ENCODE measurements around the gene RDX.

RDX gene

GRCh38 chr11:110305169-110306018, 9.0 kb upstream of the RDX start:
- no peak for TF ChIP-seq CTCF (IDR thresholded peaks at IDR 0.05; ENCODE audit: low read depth, low read length)
- H3K4me3 ChIP-seq (ENCODE audit: low read depth, low read length) = no peak overlapping the region

DNA sequence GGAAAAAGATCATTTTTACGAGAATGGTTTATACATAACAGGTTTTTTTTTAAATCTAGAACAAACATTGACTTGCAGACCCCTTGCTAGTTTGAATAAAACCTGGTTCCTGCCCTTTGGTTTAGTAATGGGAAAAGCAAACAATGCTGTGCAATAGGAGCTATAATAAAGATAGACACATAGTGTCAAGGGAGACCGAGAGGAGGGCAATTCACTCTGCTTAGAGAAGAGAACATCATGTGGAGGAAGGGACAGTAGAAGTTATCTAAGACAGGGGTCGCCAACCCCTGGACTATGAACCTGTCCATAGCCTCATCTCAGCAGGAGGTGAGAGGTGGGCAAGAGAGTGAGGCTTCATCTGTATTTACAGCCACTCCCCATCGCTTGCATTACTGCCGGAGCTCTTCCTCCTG, 7.0 kb upstream of the RDX start:
- no peak overlapping the region for H3K4me3 ChIP-seq (ENCODE audit: low read depth, low read length)
- TF ChIP-seq CTCF (IDR thresholded peaks at IDR 0.05; ENCODE audit: low read depth, low read length) = no peak

DNA sequence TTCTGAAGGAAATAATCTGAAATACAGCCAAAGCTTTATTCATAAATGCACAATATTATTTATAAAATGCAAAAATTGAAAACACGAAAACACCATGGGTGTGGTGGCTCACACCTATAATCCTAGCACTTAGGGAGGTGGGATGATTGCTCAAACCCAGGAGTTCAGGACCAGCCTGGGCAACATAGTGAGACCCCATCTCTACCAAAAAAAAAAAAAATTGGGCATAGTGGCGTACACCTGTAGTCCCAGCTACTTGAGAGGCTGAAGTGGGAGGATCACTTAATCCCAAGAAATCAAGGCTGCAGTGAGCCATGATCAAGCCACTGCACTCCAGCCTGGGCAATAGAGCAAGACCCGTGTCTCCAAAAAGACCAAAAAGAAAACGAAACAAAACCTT, 5.2 kb upstream of the RDX start:
- no peak overlapping the region for H3K4me3 ChIP-seq (ENCODE audit: low read depth, low read length)
- TF ChIP-seq CTCF (IDR thresholded peaks at IDR 0.05; ENCODE audit: low read depth, low read length) = no peak

DNA sequence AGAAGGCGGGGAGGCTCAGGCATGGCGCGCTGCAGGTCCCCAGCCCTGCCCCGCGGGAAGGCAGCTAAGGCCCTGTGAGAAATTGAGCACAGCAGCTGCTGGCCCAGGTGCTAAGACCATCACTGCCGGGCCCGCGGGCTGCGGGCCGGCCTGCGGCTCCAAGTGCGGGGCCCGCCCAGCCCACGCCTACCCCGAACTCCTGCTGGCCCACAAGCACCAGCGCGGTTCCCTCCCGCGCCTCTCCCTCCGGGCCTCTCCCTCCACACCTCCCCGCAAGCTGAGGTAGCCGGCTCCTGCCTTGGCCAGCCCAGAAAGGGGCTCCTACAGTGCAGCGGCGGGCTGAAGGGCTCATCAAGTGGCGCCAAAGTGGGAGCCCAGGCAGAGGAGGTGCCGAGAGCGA, 4.6 kb upstream of the RDX start:
- TF ChIP-seq CTCF (IDR thresholded peaks at IDR 0.05; ENCODE audit: low read depth, low read length) = no peak

GRCh38 chr11:110299006-110299785, 2.8 kb upstream of the RDX start:
- H3K4me3 ChIP-seq (ENCODE audit: low read depth, low read length) = no peak overlapping the region
- no peak for TF ChIP-seq CTCF (IDR thresholded peaks at IDR 0.05; ENCODE audit: low read depth, low read length)

More for the DNA sequence above, 4.6 kb upstream of the RDX start:
- no peak overlapping the region for H3K4me3 ChIP-seq (ENCODE audit: low read depth, low read length)

DNA sequence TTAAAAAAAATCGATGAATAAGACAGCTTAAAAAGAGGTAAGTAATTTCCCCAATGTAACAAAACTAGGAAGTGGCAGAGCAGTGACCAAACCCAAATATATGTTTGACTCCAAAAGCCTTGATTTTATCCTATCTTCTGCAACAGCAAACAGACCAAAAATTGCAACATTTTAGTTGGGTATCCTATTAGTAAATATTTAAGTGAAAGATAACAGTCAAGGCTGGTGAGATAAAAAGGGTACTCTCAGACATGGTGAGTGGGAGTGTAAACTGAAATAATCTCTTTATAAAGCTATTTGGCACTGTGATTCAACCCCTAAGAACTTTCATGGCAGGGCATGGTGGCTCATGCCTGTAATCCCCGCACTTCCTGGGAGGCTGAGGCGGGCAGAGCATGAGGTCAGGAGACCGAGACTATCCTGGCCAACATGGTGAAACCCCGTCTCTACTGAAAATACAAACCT, 1.9 kb upstream of the RDX start:
- TF ChIP-seq CTCF (IDR thresholded peaks at IDR 0.05; ENCODE audit: low read depth, low read length) = no peak
- no peak overlapping the region for H3K4me3 ChIP-seq (ENCODE audit: low read depth, low read length)
